Neutrophil (primary cell): ENCODE measurements around the gene RPLP1.
A peak's percentile ranks its signal among the peaks of the same experiment; 100 is the strongest.

ENCODE experiments used
- H3K27ac ChIP-seq: fragments of 200-600 bp; sonication (generic); 2 replicates; pipeline ENCODE4 v1.5.1; 2016; ENCODE audit warnings: mild to moderate bottlenecking, moderate library complexity
- H3K27me3 ChIP-seq: fragments of 200-600 bp; sonication (generic); 2 replicates; pipeline ENCODE4 v1.6.0; 2016; ENCODE audit warnings: mild to moderate bottlenecking
- H3K36me3 ChIP-seq: fragments of 200-600 bp; sonication (generic); 2 replicates; pipeline ENCODE4 v1.5.1; 2017
- H3K4me1 ChIP-seq, 2 experiments: fragments of 200-600 bp in 1 of 2; sonication (generic) in 1 of 2; 1 replicate in 1 of 2; 2 replicates in 1 of 2; pipeline versions ENCODE4 v1.5.1 to v1.6.1; 2013 to 2016; ENCODE audit warnings: low read depth in 1 of 2, low read length in 1 of 2, mild to moderate bottlenecking in 1 of 2, moderate library complexity in 1 of 2; ENCODE audit not compliant: control insufficient read depth in 1 of 2, insufficient read depth in 1 of 2
- H3K4me3 ChIP-seq, 2 experiments: fragments of 200-600 bp in 1 of 2; sonication (generic) in 1 of 2; 1 replicate in 1 of 2; 2 replicates in 1 of 2; pipeline ENCODE4 v1.5.1; 2013 to 2016; ENCODE audit warnings: low read depth in 1 of 2, low read length in 1 of 2, mild to moderate bottlenecking in 1 of 2, moderate library complexity in 1 of 2
- H3K9me3 ChIP-seq: fragments of 200-600 bp; sonication (generic); 2 replicates; pipeline ENCODE4 v1.5.1; 2016
- TF ChIP-seq, protein P1 (sequence below): fragments of 200-600 bp; sonication (generic); IDR thresholded peaks from 2 replicates; pipeline ENCODE4 v1.5.1; 2016; ENCODE audit warnings: antibody characterized with exemption

RPLP1 gene

DNA sequence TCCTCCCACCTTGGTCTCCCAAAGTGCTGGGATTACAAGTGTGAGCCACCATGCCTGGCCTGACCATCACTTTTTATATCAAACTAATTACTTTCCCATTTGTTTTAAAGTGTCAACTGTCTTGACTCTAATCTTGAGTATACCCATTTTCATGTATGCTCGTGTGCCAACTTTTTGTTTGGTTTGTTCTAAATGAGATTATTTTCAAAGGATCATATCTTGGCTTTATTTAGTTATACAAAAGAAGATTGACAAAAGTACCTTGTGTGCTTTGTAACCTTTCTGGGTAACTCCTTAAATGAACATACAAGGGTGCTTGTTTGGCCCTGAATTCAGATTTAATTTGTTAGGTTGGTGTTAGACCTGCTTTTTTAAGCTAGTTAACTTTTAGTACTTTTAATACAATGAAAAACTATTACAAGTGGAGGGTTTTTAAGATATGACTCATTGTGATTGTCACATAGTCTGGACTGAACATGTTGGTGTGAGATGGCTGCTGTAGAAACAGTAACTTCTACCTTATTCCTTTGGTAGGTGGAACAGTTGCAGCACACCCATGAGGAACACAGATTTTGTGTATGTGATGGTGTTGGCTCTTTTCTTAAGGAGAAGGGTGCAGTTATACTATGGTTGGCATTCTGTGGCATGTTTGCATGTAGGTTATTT is 27.7 kb upstream of the RPLP1 start:
- H3K27me3 ChIP-seq: no peaks in the 10 kb centered on the region
- H3K36me3 ChIP-seq: peaks cover 60% of the 10 kb centered on the region
- no peaks in the 10 kb centered on the region for H3K4me1 ChIP-seq
- H3K9me3 ChIP-seq: no peaks in the 10 kb centered on the region
- no peak overlapping the region for H3K4me3 ChIP-seq
- TF ChIP-seq, protein P1, sequence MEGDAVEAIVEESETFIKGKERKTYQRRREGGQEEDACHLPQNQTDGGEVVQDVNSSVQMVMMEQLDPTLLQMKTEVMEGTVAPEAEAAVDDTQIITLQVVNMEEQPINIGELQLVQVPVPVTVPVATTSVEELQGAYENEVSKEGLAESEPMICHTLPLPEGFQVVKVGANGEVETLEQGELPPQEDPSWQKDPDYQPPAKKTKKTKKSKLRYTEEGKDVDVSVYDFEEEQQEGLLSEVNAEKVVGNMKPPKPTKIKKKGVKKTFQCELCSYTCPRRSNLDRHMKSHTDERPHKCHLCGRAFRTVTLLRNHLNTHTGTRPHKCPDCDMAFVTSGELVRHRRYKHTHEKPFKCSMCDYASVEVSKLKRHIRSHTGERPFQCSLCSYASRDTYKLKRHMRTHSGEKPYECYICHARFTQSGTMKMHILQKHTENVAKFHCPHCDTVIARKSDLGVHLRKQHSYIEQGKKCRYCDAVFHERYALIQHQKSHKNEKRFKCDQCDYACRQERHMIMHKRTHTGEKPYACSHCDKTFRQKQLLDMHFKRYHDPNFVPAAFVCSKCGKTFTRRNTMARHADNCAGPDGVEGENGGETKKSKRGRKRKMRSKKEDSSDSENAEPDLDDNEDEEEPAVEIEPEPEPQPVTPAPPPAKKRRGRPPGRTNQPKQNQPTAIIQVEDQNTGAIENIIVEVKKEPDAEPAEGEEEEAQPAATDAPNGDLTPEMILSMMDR: no peak
- H3K27ac ChIP-seq: no peak overlapping the region

DNA sequence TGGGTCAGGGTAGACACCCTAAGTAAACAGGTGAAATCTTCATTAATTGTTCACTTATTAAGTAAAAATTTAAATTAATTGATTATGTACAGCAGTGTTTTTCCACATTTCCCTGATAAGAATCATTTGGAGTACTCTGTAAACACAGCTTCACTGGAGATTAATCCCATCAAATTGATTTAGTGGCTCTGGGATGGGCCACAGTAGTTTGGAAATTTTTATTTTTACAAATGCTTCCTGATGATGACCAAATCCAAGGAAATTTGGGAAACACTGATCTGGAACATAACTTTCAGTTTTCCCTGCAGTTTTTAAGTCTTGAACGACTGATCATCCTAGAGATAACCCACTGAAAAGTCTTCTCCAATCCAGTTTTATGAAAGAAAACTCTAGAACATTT is 18.8 kb upstream of the RPLP1 start:
- TF ChIP-seq, protein P1: no peak
- Histone ChIP-seq H3K27ac (no peak overlapping the region), H3K4me3 (no peak overlapping the region), H3K4me1 (peaks cover 22 to 29% of the 10 kb centered on the region in 2 experiments), H3K27me3 (no peaks in the 10 kb centered on the region), H3K36me3 (peaks cover 35% of the 10 kb centered on the region), H3K9me3 (no peaks in the 10 kb centered on the region)

DNA sequence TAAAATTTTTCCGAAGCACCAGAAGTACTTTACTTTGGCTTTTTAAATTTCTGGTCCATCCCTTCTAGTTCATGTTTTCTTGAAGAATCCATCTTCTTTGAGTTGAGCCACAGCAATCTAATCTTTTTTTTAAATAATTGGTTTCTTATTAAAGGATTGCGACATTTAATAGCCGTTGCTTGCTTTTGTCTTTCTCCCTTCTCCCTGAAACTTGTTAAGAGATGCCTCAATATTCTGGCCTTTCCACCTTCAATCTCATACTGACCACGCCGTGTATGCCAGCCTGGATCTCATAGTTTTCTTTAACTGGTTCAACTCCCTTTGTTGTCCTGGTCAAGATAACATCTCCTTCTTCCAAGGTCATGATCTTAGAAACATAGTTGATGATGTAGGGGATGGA is 18.4 kb upstream of the RPLP1 start:
- TF ChIP-seq, protein P1: no peak
- H3K9me3 ChIP-seq: no peaks in the 10 kb centered on the region
- H3K36me3 ChIP-seq: peaks cover 31% of the 10 kb centered on the region
- no peaks in the 10 kb centered on the region for H3K27me3 ChIP-seq
- H3K4me1 ChIP-seq: peaks cover 22 to 29% of the 10 kb centered on the region in 2 experiments
- no peak overlapping the region for H3K4me3 ChIP-seq
- no peak overlapping the region for H3K27ac ChIP-seq

DNA sequence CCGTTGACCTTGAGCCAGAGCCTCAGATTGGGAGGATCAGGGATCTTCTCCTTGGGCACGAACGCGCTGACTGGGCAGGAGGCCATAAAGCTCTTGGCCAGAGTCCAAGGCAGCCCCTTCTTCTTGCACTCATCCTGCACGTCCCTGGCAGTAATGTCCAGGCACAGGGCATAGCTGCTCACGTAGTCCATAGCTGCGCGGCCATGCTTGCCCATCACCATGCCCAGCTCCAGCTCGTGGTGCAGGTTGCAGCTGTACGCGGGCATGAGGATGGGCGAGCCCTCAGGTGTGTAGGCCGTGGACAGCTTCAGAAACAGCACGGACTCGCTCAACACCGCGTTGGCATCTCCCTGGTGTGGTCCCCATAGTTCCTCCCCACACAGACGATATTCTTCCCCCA is 17.9 kb upstream of the RPLP1 start:
- Histone ChIP-seq H3K9me3 (no peaks in the 10 kb centered on the region), H3K27me3 (no peaks in the 10 kb centered on the region), H3K36me3 (peaks cover 26% of the 10 kb centered on the region), H3K27ac (no peak overlapping the region), H3K4me1 (peaks cover 22 to 31% of the 10 kb centered on the region in 2 experiments), H3K4me3 (no peak overlapping the region)
- TF ChIP-seq, protein P1: no peak

DNA sequence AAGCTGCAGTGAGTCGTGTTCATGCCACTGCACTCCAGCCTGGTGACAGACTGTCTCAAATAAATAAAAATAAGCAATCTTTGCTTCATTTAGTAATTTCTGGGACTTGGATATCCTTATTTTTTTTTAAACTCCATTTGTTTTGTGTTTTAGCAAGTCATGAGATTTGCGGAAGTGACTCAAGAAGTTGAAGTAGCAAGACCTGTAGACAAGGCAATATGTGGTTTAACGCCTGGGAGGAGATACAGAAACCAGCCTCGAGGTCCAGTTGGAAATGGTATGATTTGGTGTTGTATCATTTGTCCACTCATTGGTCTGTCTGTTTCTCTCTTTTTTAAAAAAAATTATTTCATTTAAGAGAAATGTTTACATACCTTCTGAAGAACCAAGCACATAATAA is 16.6 kb upstream of the RPLP1 start:
- no peaks in the 10 kb centered on the region for H3K27me3 ChIP-seq
- H3K4me3 ChIP-seq: peak overlapping the region in 1 of 2 experiments; percentile 28
- peaks cover 13% of the 10 kb centered on the region for H3K36me3 ChIP-seq
- TF ChIP-seq, protein P1: peak; percentile 9
- peaks cover 34 to 44% of the 10 kb centered on the region in 2 experiments for H3K4me1 ChIP-seq
- H3K27ac ChIP-seq: peak overlapping the region; percentile 82
- no peaks in the 10 kb centered on the region for H3K9me3 ChIP-seq
